ENCODE data around the gene APEX2. TPM values are rescaled to one million over a fixed set of nuclear protein-coding genes. Genes with fewer than 3 reads are reported as not detected.

The APEX2 gene
- total and polyA plus RNA-seq, 2 experiments from 2014 or later, result 10.0 to 20.1 TPM

- no peaks in the 10 kb centered on the region for H3K27me3 ChIP-seq (ENCODE audit: insufficient read depth)
- ATAC-seq, result no peak
- H2AFZ ChIP-seq, result no peak overlapping the region
- no peaks in the 10 kb centered on the region for H3K9me3 Mint-ChIP-seq
- no peak for TF ChIP-seq REST (IDR thresholded peaks at IDR 0.05; ENCODE audit: unreplicated experiment)
- no peak for TF ChIP-seq NANOG (IDR thresholded peaks at IDR 0.05; ENCODE audit: borderline replicate concordance)
- TF ChIP-seq, protein P1, sequence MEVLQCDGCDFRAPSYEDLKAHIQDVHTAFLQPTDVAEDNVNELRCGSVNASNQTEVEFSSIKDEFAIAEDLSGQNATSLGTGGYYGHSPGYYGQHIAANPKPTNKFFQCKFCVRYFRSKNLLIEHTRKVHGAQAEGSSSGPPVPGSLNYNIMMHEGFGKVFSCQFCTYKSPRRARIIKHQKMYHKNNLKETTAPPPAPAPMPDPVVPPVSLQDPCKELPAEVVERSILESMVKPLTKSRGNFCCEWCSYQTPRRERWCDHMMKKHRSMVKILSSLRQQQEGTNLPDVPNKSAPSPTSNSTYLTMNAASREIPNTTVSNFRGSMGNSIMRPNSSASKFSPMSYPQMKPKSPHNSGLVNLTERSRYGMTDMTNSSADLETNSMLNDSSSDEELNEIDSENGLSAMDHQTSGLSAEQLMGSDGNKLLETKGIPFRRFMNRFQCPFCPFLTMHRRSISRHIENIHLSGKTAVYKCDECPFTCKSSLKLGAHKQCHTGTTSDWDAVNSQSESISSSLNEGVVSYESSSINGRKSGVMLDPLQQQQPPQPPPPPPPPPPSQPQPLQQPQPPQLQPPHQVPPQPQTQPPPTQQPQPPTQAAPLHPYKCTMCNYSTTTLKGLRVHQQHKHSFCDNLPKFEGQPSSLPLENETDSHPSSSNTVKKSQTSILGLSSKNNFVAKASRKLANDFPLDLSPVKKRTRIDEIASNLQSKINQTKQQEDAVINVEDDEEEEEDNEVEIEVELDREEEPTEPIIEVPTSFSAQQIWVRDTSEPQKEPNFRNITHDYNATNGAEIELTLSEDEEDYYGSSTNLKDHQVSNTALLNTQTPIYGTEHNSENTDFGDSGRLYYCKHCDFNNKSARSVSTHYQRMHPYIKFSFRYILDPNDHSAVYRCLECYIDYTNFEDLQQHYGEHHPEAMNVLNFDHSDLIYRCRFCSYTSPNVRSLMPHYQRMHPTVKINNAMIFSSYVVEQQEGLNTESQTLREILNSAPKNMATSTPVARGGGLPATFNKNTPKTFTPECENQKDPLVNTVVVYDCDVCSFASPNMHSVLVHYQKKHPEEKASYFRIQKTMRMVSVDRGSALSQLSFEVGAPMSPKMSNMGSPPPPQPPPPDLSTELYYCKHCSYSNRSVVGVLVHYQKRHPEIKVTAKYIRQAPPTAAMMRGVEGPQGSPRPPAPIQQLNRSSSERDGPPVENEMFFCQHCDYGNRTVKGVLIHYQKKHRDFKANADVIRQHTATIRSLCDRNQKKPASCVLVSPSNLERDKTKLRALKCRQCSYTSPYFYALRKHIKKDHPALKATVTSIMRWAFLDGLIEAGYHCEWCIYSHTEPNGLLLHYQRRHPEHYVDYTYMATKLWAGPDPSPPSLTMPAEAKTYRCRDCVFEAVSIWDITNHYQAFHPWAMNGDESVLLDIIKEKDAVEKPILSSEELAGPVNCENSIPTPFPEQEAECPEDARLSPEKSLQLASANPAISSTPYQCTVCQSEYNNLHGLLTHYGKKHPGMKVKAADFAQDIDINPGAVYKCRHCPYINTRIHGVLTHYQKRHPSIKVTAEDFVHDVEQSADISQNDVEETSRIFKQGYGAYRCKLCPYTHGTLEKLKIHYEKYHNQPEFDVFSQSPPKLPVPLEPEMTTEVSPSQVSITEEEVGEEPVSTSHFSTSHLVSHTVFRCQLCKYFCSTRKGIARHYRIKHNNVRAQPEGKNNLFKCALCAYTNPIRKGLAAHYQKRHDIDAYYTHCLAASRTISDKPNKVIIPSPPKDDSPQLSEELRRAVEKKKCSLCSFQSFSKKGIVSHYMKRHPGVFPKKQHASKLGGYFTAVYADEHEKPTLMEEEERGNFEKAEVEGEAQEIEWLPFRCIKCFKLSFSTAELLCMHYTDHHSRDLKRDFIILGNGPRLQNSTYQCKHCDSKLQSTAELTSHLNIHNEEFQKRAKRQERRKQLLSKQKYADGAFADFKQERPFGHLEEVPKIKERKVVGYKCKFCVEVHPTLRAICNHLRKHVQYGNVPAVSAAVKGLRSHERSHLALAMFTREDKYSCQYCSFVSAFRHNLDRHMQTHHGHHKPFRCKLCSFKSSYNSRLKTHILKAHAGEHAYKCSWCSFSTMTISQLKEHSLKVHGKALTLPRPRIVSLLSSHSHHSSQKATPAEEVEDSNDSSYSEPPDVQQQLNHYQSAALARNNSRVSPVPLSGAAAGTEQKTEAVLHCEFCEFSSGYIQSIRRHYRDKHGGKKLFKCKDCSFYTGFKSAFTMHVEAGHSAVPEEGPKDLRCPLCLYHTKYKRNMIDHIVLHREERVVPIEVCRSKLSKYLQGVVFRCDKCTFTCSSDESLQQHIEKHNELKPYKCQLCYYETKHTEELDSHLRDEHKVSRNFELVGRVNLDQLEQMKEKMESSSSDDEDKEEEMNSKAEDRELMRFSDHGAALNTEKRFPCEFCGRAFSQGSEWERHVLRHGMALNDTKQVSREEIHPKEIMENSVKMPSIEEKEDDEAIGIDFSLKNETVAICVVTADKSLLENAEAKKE (CRISPR knock-in tag; IDR thresholded peaks at IDR 0.05), result no peak
- TF ChIP-seq STAT1 (IDR thresholded peaks at IDR 0.05; ENCODE audit: unreplicated experiment), result no peak
- no peak for TF ChIP-seq EZH2phosphoT487 (IDR thresholded peaks at IDR 0.05; ENCODE audit: unreplicated experiment)
- no peak for TF ChIP-seq POLR2AphosphoS5 (IDR thresholded peaks at IDR 0.05; ENCODE audit: low read depth)
- TF ChIP-seq CREB1 (CRISPR knock-in tag; IDR thresholded peaks at IDR 0.05; ENCODE audit: low read depth), result no peak
- TF ChIP-seq ZNF331 (CRISPR knock-in tag; IDR thresholded peaks at IDR 0.05; ENCODE audit: low read depth), result no peak
- TF ChIP-seq, protein P2, sequence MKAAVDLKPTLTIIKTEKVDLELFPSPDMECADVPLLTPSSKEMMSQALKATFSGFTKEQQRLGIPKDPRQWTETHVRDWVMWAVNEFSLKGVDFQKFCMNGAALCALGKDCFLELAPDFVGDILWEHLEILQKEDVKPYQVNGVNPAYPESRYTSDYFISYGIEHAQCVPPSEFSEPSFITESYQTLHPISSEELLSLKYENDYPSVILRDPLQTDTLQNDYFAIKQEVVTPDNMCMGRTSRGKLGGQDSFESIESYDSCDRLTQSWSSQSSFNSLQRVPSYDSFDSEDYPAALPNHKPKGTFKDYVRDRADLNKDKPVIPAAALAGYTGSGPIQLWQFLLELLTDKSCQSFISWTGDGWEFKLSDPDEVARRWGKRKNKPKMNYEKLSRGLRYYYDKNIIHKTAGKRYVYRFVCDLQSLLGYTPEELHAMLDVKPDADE (IDR thresholded peaks at IDR 0.05), result no peak
- no peak for TF ChIP-seq CTCF (conservative IDR thresholded peaks at IDR 0.05; ENCODE audit: low read depth in 2 of 2)
- no peak for TF ChIP-seq EZH2 (IDR thresholded peaks at IDR 0.05; ENCODE audit: low read depth, unreplicated experiment)
- TF ChIP-seq JUNB (IDR thresholded peaks at IDR 0.05; ENCODE audit: unreplicated experiment), result no peak
- TF ChIP-seq ZNF114 (CRISPR knock-in tag; IDR thresholded peaks at IDR 0.05), result no peak
- no peak overlapping the region for H3K4me2 ChIP-seq
- no peaks in the 10 kb centered on the region for H3K79me2 ChIP-seq (replicated peaks; ENCODE audit: insufficient read depth)
- no peak for DNase-seq (ENCODE audit: low spot score)
- H3K27ac ChIP-seq (ENCODE audit: low read depth), result no peak overlapping the region
- no peak overlapping the region for H3K4me3 ChIP-seq
- no peaks in the 10 kb centered on the region for H4K20me1 ChIP-seq (replicated peaks; ENCODE audit: insufficient read depth)
- no peaks in the 10 kb centered on the region for H3K36me3 Mint-ChIP-seq (ENCODE audit: low read depth)
- H3K4me1 Mint-ChIP-seq, result peaks cover 17% of the 10 kb centered on the region
- H3K9me2 ChIP-seq (ENCODE audit: insufficient read depth), result no peaks in the 10 kb centered on the region
- no peak overlapping the region for H3K27ac Mint-ChIP-seq
- H3K27me3 Mint-ChIP-seq (ENCODE audit: insufficient read depth, low read depth, poor library complexity), result no peaks in the 10 kb centered on the region
- no peaks in the 10 kb centered on the region for H3F3A ChIP-seq (replicated peaks; ENCODE audit: low read depth)
- H3K4me3 Mint-ChIP-seq, result no peak overlapping the region
- no peaks in the 10 kb centered on the region for H3K36me3 ChIP-seq (ENCODE audit: insufficient read depth)
- peaks cover 9% of the 10 kb centered on the region; the same call in 1 of the 2 replicates for H3K4me1 ChIP-seq (ENCODE audit: insufficient read depth)
Observed at GRCh38 chrX:55028040-55028439, 27.9 kb downstream of the APEX2 start.

Data from GM23338 (cell line).